ENCODE measurements around the gene KCNK1. TPM values are rescaled to one million over a fixed set of nuclear protein-coding genes. Genes with fewer than 3 reads are reported as not detected.

KCNK1 gene
- total and polyA plus RNA-seq, 2 of the 8 experiments (the other 6 are each of a cell fraction or from before 2014, with no cell fraction given): 11.9 to 16.5 TPM

- TF ChIP-seq ATF3 (IDR thresholded peaks at IDR 0.05; ENCODE audit: insufficient read depth, low read depth, low read length) (no peak), HDAC6 (IDR thresholded peaks at IDR 0.05; ENCODE audit: low read depth, low read length) (no peak)
Observed at GRCh38 chr1:233614173-233614742, 352 bp downstream of the KCNK1 start (continued).

Data from H1 (cell line).